Fibroblast of lung (primary cell): ENCODE results near the gene TMEM161B.

ENCODE experiments used
- EZH2 ChIP-seq: IDR thresholded peaks from 2 replicates; pipeline ENCODE4 v1.5.1; 2012; ENCODE audit warnings: low read length, control low read depth, mild to moderate bottlenecking; ENCODE audit errors: missing control alignments
- TF ChIP-seq, protein P1 (sequence below), 2 donors: IDR thresholded peaks in 1 of 2; conservative IDR thresholded peaks in 1 of 2; 1 replicate in 1 of 2; 2 replicates in 1 of 2; pipeline ENCODE4 v1.5.1; 2011 to 2012; ENCODE audit warnings: low read length in 2 of 2, control low read depth in 1 of 2, inconsistent platforms in 1 of 2, low read depth in 1 of 2, mild to moderate bottlenecking in 1 of 2

DNA sequence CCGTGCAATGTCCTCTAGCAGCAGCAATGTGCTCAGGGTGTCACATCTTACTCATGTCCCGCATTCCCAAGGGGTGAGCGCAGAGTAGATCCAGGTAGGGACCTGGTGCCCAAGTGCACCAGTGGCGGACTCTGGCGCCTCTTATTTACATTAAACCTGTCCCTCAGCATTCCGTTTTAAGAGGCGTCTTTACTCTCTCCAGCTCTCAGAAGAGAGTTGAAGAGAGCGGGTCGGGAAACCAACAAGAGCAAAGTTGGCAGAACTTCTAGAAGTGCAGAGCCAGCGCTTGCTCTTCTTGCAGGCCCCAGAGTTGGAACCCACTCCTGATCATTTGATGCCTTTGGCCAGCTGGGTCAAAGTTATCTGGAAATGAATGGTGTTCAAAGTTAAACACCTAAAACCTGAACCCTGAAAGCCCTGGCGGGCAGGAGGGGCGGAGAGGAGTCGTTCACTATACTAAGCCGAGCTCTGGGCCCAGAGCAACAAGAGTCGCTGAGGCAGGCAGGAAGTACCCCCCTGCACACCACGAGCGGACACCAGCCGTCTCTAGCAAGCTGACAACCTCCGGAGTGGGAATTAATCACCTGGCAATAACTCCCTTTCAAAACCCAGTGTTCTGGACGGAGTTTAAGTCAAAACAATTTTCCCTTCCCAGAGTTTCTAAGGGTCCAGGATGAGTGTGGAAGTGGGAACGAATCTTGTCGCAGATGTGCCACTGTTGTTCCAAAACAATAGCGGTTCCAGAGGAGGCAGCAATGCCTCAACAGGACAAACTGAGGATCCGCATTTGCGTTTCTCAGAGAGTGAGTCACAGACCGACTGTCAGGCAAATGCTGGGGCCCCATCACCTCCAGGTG lies 122.8 kb downstream of the TMEM161B start:
- TF ChIP-seq, protein P1, sequence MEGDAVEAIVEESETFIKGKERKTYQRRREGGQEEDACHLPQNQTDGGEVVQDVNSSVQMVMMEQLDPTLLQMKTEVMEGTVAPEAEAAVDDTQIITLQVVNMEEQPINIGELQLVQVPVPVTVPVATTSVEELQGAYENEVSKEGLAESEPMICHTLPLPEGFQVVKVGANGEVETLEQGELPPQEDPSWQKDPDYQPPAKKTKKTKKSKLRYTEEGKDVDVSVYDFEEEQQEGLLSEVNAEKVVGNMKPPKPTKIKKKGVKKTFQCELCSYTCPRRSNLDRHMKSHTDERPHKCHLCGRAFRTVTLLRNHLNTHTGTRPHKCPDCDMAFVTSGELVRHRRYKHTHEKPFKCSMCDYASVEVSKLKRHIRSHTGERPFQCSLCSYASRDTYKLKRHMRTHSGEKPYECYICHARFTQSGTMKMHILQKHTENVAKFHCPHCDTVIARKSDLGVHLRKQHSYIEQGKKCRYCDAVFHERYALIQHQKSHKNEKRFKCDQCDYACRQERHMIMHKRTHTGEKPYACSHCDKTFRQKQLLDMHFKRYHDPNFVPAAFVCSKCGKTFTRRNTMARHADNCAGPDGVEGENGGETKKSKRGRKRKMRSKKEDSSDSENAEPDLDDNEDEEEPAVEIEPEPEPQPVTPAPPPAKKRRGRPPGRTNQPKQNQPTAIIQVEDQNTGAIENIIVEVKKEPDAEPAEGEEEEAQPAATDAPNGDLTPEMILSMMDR (conservative IDR thresholded peaks at IDR 0.05 in 1 of 2, IDR thresholded peaks at IDR 0.05 in 1 of 2; ENCODE audit: low read depth in 1 of 2, low read length in 2 of 2), result no peak
- peak; percentile 52 for TF ChIP-seq EZH2
